HepG2 (cell line): ENCODE data around the gene FRMD1. TPM values are rescaled to one million over a fixed set of nuclear protein-coding genes. Genes with fewer than 3 reads are reported as not detected.

Experiments used
- ERF ChIP-seq: IDR thresholded peaks from 2 replicates; pipeline ENCODE4 v1.6.1; 2018; ENCODE audit warnings: missing biosample characterization, missing genetic modification reagents
- FIP1L1 ChIP-seq: fragments of 200-400 bp; formaldehyde crosslinking; IDR thresholded peaks from 2 replicates; pipeline ENCODE4 v1.6.1; 2018; ENCODE audit warnings: low read depth, mild to moderate bottlenecking, low read length, moderate library complexity, borderline replicate concordance; ENCODE audit not compliant: insufficient read depth
- FLYWCH1 ChIP-seq: sonication (generic); formaldehyde crosslinking; IDR thresholded peaks from 2 replicates; pipeline ENCODE4 v1.8.1; 2023; ENCODE audit warnings: mild to moderate bottlenecking, missing genetic modification reagents
- FOXC1 ChIP-seq: sonication (generic); formaldehyde crosslinking; IDR thresholded peaks from 2 replicates; pipeline ENCODE4 v1.8.0; 2022; ENCODE audit warnings: mild to moderate bottlenecking, missing genetic modification reagents, borderline replicate concordance
- GABPB1 ChIP-seq: IDR thresholded peaks from 2 replicates; pipeline ENCODE4 v1.6.1; 2016; ENCODE audit warnings: mild to moderate bottlenecking, missing genetic modification reagents, moderate library complexity, missing compliant biosample characterization
- HDAC6 ChIP-seq: fragments of 200-600 bp; sonication (generic); IDR thresholded peaks from 2 replicates; pipeline ENCODE4 v1.7.0; 2017; ENCODE audit warnings: mild to moderate bottlenecking, antibody characterized with exemption, low read length, low read depth
- HOXA7 ChIP-seq: sonication (generic); formaldehyde crosslinking; IDR thresholded peaks from 2 replicates; pipeline ENCODE4 v1.8.1; 2022; ENCODE audit warnings: mild to moderate bottlenecking, missing genetic modification reagents, moderate library complexity
- MED1 ChIP-seq: sonication (generic); formaldehyde crosslinking; IDR thresholded peaks from 2 replicates; pipeline ENCODE4 v1.4.0; 2020; ENCODE audit warnings: missing genetic modification reagents
- MIXL1 ChIP-seq: IDR thresholded peaks from 2 replicates; pipeline ENCODE4 v1.6.1; 2016
- MYC ChIP-seq: sonication (generic); formaldehyde crosslinking; IDR thresholded peaks from 2 replicates; pipeline ENCODE4 v1.9.0; 2021; ENCODE audit warnings: missing genetic modification reagents, borderline replicate concordance
- MYPOP ChIP-seq: sonication (generic); formaldehyde crosslinking; IDR thresholded peaks from 2 replicates; pipeline ENCODE4 v1.8.1; 2023; ENCODE audit warnings: mild to moderate bottlenecking, moderate library complexity, missing genetic modification reagents
- PCBP2 ChIP-seq: fragments of 200-400 bp; formaldehyde crosslinking; optimal IDR thresholded peaks from 2 replicates; pipeline ENCODE3; 2018; ENCODE audit warnings: low read length, low read depth; ENCODE audit not compliant: poor library complexity, severe bottlenecking
- PHB2 ChIP-seq: fragments of 450-650 bp; IDR thresholded peaks from 2 replicates; pipeline ENCODE4 v1.6.1; 2018; ENCODE audit not compliant: partially characterized antibody
- PHF5A ChIP-seq: IDR thresholded peaks from one replicate; pipeline ENCODE4 v1.6.1; 2018; ENCODE audit warnings: low read depth, missing genetic modification reagents; ENCODE audit not compliant: unreplicated experiment
- RXRB ChIP-seq: IDR thresholded peaks from 2 replicates; pipeline ENCODE4 v1.6.1; 2016; ENCODE audit warnings: borderline replicate concordance, missing genetic modification reagents, missing compliant biosample characterization
- SMAD3 ChIP-seq: sonication (generic); formaldehyde crosslinking; IDR thresholded peaks from 2 replicates; pipeline ENCODE4 v1.4.0; 2020; ENCODE audit warnings: missing genetic modification reagents
- SRSF4 ChIP-seq: fragments of 200-400 bp; formaldehyde crosslinking; IDR thresholded peaks from one replicate; pipeline ENCODE4 v1.6.1; 2018; ENCODE audit warnings: mild to moderate bottlenecking, low read depth, low read length, moderate library complexity; ENCODE audit not compliant: poor library complexity, severe bottlenecking
- ZBTB38 ChIP-seq: sonication (generic); formaldehyde crosslinking; IDR thresholded peaks from 2 replicates; pipeline ENCODE4 v1.5.1; 2020; ENCODE audit warnings: mild to moderate bottlenecking, missing genetic modification reagents
- ZFAT ChIP-seq: sonication (generic); formaldehyde crosslinking; conservative IDR thresholded peaks from 2 replicates; pipeline ENCODE4 v1.8.1; 2023; ENCODE audit warnings: missing genetic modification reagents, inconsistent platforms
- ZKSCAN5 ChIP-seq: sonication (generic); formaldehyde crosslinking; IDR thresholded peaks from 2 replicates; pipeline ENCODE4 v1.5.1; 2020; ENCODE audit warnings: mild to moderate bottlenecking, missing genetic modification reagents
- ZNF33B ChIP-seq: sonication (generic); formaldehyde crosslinking; IDR thresholded peaks from 2 replicates; pipeline ENCODE4 v1.5.1; 2020; ENCODE audit warnings: mild to moderate bottlenecking, missing genetic modification reagents
- ZNF496 ChIP-seq: sonication (generic); formaldehyde crosslinking; IDR thresholded peaks from 2 replicates; pipeline ENCODE4 v1.8.1; 2023; ENCODE audit warnings: mild to moderate bottlenecking, moderate library complexity, missing genetic modification reagents; ENCODE audit not compliant: insufficient replicate concordance
- ZNF687 ChIP-seq: sonication (generic); formaldehyde crosslinking; IDR thresholded peaks from 2 replicates; pipeline ENCODE4 v1.5.1; 2020; ENCODE audit warnings: mild to moderate bottlenecking, missing genetic modification reagents, moderate library complexity
- polyA plus RNA-seq, 8 experiments: library from polyadenylated mRNA; depleted of rRNA in 3 of 8; stranded (reverse) in 7 of 8; unstranded in 1 of 8; fragments of >200 nt; fragmentation: Illumina TruSeq in 4 of 8; extraction: Trizol in 4 of 8; gene quantifications; 2 replicates each; pipeline versions ENCODE4 v1.2.1 to v1.2.3, GENCODE V29; 2011 to 2016; ENCODE audit warnings: low read depth in 4 of 8, missing spikeins in 1 of 8, mixed read lengths in 1 of 8; ENCODE audit not compliant: insufficient read depth in 1 of 8
- total RNA-seq, 5 experiments: library from RNA; depleted of rRNA; stranded (reverse); fragments of >200 nt; fragmentation: Illumina TruSeq; extraction: Trizol; gene quantifications; 2 replicates each; pipeline ENCODE4 v1.2.3, GENCODE V29; 2016; ENCODE audit warnings: low read depth in 1 of 5

Gene FRMD1
- total and polyA plus RNA-seq, 2 of the 13 experiments (the other 11 are each of a cell fraction or from before 2014, with no cell fraction given), result 0.01 TPM; not detected in 1

GRCh38 chr6:168116975-168117899, 38.2 kb upstream of the FRMD1 start (continued):
- TF ChIP-seq ZNF687 (peak; percentile 92), ZKSCAN5 (CRISPR knock-in tag) (no peak), FIP1L1 (no peak), SMAD3 (CRISPR knock-in tag) (no peak), FLYWCH1 (CRISPR knock-in tag) (no peak), HDAC6 (no peak), GABPB1 (CRISPR knock-in tag) (peak; percentile 64), ZFAT (no peak), SRSF4 (no peak), PCBP2 (no peak), PHF5A (CRISPR knock-in tag) (no peak), ZNF33B (CRISPR knock-in tag) (no peak), MYPOP (CRISPR knock-in tag) (no peak), ZBTB38 (CRISPR knock-in tag) (peak; percentile 76), ZNF496 (CRISPR knock-in tag) (no peak), PHB2 (no peak), HOXA7 (no peak), MED1 (CRISPR knock-in tag) (peak; percentile 28; the same call in 1 of the 2 replicates), MYC (CRISPR knock-in tag) (peak; percentile 48; the same call in 1 of the 2 replicates), RXRB (CRISPR knock-in tag) (no peak), MIXL1 (CRISPR knock-in tag) (no peak), ERF (CRISPR knock-in tag) (0 out of 2 replicates have a peak, but pooled peaks have one; percentile 28), FOXC1 (CRISPR knock-in tag) (no peak)
